ENCODE measurements around the gene DAAM1. TPM values are rescaled to one million over a fixed set of nuclear protein-coding genes. Genes with fewer than 3 reads are reported as not detected.

The DAAM1 gene
- total RNA-seq, 1 experiment from 2014 or later: 13.3 TPM

- Histone ChIP-seq H3K27me3 (ENCODE audit: control insufficient read depth, insufficient read depth, low read length) (no peaks in the 10 kb centered on the region), H3K36me3 (ENCODE audit: control insufficient read depth, insufficient read depth, low read length) (no peaks in the 10 kb centered on the region), H3K4me3 (ENCODE audit: low read depth in 2 of 2, low read length in 2 of 2) (no peak overlapping the region), H3K9me3 (ENCODE audit: control insufficient read depth, insufficient read depth, low read depth, low read length) (no peaks in the 10 kb centered on the region), H3K27ac (ENCODE audit: low read length) (no peak overlapping the region), H3K4me1 (ENCODE audit: control insufficient read depth, insufficient read depth, low read length) (no peaks in the 10 kb centered on the region)
- intact Hi-C loops (cut with micrococcal nuclease; ENCODE audit: unreplicated experiment): no loop called here
- ChIA-PET POLR2A (no interaction called here), CTCF (no interaction called here)
- DNase-seq (ENCODE audit: low read depth, low spot score) (no peak), ATAC-seq (no peak)
- TF ChIP-seq CTCF (IDR thresholded peaks at IDR 0.05) (no peak), POLR2AphosphoS5 (IDR thresholded peaks at IDR 0.05; ENCODE audit: low read depth, low read length) (no peak)
- TF ChIP-seq, protein P1, sequence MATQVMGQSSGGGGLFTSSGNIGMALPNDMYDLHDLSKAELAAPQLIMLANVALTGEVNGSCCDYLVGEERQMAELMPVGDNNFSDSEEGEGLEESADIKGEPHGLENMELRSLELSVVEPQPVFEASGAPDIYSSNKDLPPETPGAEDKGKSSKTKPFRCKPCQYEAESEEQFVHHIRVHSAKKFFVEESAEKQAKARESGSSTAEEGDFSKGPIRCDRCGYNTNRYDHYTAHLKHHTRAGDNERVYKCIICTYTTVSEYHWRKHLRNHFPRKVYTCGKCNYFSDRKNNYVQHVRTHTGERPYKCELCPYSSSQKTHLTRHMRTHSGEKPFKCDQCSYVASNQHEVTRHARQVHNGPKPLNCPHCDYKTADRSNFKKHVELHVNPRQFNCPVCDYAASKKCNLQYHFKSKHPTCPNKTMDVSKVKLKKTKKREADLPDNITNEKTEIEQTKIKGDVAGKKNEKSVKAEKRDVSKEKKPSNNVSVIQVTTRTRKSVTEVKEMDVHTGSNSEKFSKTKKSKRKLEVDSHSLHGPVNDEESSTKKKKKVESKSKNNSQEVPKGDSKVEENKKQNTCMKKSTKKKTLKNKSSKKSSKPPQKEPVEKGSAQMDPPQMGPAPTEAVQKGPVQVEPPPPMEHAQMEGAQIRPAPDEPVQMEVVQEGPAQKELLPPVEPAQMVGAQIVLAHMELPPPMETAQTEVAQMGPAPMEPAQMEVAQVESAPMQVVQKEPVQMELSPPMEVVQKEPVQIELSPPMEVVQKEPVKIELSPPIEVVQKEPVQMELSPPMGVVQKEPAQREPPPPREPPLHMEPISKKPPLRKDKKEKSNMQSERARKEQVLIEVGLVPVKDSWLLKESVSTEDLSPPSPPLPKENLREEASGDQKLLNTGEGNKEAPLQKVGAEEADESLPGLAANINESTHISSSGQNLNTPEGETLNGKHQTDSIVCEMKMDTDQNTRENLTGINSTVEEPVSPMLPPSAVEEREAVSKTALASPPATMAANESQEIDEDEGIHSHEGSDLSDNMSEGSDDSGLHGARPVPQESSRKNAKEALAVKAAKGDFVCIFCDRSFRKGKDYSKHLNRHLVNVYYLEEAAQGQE (IDR thresholded peaks at IDR 0.05; ENCODE audit: insufficient read depth in 1 of 2, low read depth in 2 of 2, low read length in 1 of 2): no peak
- BruUV-seq (replicated peaks): no TSS peak
- in situ Hi-C loops (cut with HindIII; ENCODE audit: low pct_unique_long_range_greater_than_20kb, low sequenced_read_pairs): no loop called here
These were observed 126.6 kb downstream of the DAAM1 start for GRCh38 chr14:59314953-59315599.

DNA sequence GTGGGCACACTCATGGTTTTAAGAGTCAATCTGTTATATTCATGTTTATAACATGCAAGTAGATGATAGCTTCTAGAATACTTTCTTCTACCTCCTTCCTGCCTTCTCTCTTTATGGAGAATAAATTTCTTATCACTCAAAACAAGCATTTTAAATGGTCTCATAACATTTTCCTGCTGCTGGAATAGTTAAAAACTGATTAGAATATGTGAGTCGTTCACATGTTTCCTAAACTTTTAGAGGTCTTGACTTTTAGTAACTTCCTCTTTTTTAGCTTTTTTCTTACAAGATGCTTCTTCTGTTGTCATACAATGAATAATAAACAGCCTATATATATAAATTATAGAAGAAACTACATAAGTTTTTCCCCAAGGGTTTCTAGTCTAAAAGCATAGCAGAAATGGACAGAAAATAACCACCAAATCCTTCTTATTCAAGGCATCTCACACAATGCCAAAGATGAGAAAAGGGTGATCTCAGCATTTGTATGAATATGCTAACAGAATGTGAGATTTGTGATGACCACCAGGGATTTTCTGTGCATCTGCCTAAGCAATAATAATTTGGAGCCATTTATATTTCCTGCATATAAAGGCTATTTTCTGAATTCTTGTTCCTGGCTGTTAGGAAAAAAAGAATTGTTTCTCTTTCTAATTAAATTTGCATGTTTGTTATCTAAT, 127.8 kb downstream of the DAAM1 start:
- ATAC-seq: no peak
- no TSS peak for BruUV-seq (replicated peaks)
- Histone ChIP-seq H3K9me3 (ENCODE audit: control insufficient read depth, insufficient read depth, low read depth, low read length) (no peaks in the 10 kb centered on the region), H3K4me3 (ENCODE audit: low read depth in 2 of 2, low read length in 2 of 2) (no peak overlapping the region), H3K27me3 (ENCODE audit: control insufficient read depth, insufficient read depth, low read length) (no peaks in the 10 kb centered on the region), H3K36me3 (ENCODE audit: control insufficient read depth, insufficient read depth, low read length) (no peaks in the 10 kb centered on the region), H3K27ac (ENCODE audit: low read length) (no peak overlapping the region), H3K4me1 (ENCODE audit: control insufficient read depth, insufficient read depth, low read length) (no peaks in the 10 kb centered on the region)
- TF ChIP-seq SIN3A (IDR thresholded peaks at IDR 0.05; ENCODE audit: borderline replicate concordance, insufficient read depth, low read depth, low read length) (no peak), CTCF (IDR thresholded peaks at IDR 0.05) (no peak), POLR2AphosphoS5 (IDR thresholded peaks at IDR 0.05; ENCODE audit: low read depth, low read length) (no peak), TCF7L2 (IDR thresholded peaks at IDR 0.05; ENCODE audit: low read depth, low read length) (no peak)
- TF ChIP-seq, protein P1 (IDR thresholded peaks at IDR 0.05; ENCODE audit: insufficient read depth in 1 of 2, low read depth in 2 of 2, low read length in 1 of 2): no peak
- intact Hi-C loops (cut with micrococcal nuclease; ENCODE audit: unreplicated experiment): no loop called here
- in situ Hi-C loops (cut with HindIII; ENCODE audit: low pct_unique_long_range_greater_than_20kb, low sequenced_read_pairs): no loop called here
- DNase-seq (ENCODE audit: low read depth, low spot score): no peak
- ChIA-PET CTCF (no interaction called here), POLR2A (no interaction called here)

Measured in Panc1 (cell line).